HG03565 (cell line): ENCODE data around the gene PGLYRP2.
"Not testable (repeated sequence)": the region's sequence is repeated elsewhere in the genome, so short reads cannot be mapped to it uniquely, and the experiment has no call there.

Experiments
- ATAC-seq: cut with Tn5 transposase; IDR thresholded peaks from one replicate; pipeline ENCODE4 v1.9.1; 2021; ENCODE audit warnings: mild to moderate bottlenecking, moderate library complexity; ENCODE audit not compliant: unreplicated experiment

Gene PGLYRP2, protein sequence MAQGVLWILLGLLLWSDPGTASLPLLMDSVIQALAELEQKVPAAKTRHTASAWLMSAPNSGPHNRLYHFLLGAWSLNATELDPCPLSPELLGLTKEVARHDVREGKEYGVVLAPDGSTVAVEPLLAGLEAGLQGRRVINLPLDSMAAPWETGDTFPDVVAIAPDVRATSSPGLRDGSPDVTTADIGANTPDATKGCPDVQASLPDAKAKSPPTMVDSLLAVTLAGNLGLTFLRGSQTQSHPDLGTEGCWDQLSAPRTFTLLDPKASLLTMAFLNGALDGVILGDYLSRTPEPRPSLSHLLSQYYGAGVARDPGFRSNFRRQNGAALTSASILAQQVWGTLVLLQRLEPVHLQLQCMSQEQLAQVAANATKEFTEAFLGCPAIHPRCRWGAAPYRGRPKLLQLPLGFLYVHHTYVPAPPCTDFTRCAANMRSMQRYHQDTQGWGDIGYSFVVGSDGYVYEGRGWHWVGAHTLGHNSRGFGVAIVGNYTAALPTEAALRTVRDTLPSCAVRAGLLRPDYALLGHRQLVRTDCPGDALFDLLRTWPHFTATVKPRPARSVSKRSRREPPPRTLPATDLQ

DNA sequence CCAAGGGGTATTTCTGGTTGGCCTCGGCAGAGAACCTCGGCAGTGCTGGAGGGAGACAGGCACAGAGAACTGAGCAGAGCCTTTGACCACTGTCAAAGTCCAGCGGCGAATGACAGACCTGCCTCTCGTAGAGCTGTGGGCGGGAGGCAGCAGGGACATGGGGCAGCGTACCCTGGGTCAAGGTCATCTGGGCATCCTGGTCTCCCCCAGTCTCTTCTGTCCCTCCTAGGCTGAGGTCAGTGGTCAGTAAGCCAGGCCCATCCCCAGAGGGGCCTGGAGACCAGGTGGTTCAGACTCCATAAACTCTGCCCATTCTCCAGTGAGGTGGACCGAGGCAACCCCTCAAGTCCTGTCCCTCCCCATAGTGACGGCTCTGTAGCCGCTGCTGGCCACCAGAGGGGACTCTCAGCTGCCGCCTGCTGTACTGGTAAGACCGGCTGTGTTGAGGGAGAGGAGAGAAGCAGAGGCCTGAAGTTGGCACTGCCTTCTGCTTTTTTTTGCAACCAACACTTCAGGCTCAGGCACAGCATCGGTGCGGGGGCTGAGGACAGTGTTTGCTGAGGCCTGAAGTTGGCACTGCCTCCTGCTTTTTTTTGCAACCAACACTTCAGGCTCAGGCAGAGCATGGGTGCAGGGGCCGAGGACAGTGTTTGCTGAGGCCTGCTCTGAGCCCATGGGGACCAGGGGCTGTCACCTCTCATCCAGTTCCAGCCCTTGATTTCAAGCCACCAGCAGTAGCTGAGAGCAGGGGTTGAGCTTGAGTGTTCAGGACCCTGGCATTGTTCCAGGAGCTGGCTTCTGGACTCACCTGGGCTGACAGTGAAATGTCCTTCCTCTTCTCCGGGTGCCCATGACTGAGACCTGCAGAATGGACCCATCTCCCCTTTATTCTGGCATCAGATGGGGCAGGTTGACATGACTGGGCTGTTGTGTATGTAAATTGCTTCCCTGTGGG is at the start of gene PGLYRP2:
Gene PGLYRP2 (minus strand): TSS at position 111 of the 955 bp plus-strand sequence. CDS start 130 bp downstream, outside the sequence.
- ATAC-seq: no peak

DNA sequence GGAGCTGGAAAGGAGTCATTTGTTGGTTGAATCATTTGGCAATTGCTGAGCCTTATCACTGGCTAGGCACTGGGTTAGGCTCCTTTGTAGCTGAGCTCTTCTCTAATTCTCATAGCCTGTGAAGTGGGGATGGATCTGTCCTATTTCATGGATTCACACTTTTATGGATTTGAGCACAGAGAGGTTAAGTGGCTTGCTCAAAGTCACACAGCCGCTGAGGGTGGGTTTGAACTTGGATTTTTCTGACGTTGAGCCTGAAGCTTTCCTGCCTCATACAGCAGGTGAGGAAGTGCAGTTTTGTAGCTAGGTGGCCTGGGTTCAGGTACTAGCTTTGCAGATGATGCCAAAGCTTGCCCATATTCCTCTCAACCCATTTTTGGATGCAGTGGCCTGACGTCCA is 48.4 kb upstream of the PGLYRP2 start:
- ATAC-seq: no peak

DNA sequence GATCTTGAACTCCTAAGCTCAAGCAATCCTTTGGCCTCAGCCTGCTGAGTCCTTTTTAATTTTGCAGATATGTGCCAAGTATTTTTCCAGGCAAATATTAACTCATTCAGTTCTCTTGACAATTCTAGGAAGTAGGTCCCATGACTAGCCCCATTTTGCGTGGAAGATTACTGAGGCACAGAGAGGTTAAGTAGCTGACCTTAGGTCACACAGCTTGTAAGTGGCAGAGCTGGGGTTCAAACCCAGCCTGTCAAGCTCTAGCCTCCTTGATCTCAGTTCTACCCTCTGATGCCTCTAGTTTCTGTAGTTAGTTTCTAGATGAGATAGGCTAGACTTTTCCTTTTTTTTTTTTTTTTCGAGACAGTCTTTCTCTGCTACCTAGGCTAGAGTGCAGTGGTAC is 47.1 kb upstream of the PGLYRP2 start:
- no peak for ATAC-seq

DNA sequence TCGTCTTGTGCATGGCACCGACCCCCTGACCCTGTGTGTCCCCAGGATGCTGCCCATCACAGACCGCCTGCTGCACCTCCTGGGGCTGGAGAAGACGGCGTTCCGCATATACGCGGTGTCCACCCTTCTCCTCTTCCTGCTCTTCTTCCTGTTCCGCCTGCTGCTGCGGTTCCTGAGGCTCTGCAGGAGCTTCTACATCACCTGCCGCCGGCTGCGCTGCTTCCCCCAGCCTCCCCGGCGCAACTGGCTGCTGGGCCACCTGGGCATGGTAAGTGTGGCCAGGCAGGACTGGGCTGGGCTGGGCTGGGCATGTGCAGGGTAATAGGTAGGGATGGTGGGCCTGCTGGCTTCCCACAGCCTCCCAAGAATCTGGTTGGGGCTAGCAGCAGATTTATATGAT is 46.0 kb upstream of the PGLYRP2 start:
- no peak for ATAC-seq

DNA sequence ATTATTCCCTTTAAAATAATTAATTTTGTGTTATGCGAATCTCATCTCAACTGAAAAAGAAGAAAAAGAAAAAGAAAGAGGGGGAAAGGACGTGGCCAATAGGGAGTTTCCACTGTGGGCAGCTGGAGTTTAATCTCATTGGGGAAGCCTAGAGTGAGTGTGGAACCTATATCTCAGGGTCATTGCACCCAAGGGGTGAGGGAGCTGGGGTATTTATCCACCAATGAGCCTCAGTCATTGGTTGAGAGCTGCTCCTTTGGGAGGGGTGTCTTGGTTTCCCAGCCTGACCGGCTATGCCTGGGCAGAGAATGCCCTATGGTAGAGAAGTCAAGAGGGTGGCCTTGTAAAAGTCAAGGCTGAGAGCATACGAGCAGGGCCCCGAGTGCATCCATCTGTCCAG is 45.5 kb upstream of the PGLYRP2 start:
- no peak for ATAC-seq

DNA sequence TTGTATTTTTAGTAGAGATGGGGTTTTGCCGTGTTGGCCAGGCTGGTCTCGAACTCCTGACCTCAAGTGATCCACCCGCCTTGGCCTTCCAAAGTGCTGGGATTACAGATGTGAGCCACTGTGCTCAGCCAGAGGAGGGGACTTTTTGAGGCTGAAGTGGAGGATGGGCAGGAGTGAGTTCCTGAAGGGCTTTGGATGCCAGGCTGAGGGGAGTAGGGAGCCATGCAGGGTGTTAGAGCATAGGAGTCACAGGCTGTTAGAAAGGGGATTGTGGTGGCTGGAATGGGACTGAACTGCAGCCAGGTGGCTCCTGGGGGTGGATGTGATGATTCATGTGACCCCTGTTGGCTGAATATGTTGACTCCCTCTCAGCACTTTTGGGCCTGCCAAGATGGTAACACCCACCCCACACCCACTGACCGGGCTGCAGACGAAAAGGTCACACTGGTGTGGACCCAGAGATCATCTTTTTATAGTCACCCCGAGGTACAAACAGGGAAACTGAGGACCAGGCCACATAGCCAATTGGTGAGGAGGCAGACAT is 40.2 kb upstream of the PGLYRP2 start:
- ATAC-seq: no peak

DNA sequence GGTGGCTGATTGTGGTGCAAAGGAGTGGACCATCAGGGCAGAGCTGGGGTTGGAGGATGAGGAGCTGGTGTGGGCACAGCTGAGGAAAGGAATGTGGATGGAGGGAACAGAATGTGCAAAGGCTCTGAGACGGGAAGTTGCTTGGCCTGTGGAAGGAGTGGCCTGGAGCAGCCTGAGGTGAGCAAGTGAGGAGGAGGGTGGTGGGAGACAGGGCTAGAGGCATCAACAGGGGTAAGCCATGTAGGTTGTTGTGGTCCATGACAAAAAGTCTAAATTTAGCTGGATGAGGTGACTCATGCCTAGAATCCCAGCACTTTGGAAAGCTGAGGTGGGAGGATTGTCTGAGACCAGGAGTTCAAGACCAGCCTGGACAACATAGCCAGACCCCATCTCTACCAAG is 38.5 kb upstream of the PGLYRP2 start:
- ATAC-seq: no peak

DNA sequence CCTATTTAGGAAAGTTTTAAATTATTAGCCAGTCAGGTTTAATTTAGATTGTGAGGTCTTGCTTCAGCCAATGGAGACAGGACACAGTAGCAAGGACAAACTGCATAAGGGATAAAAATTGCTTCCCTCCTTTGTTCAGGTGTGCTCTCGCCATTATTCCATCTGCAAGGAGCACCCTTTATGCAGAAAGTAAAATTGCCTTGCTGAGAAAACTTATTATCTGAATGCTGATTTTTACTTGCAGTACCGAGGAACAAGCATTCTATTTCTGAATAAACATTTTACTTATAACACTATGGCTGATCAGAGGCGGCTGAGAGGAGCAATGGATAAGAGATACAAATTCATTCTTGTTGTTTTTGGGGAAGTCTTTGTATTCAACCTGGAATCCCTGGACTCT is 37.1 kb upstream of the PGLYRP2 start:
- no peak for ATAC-seq

DNA sequence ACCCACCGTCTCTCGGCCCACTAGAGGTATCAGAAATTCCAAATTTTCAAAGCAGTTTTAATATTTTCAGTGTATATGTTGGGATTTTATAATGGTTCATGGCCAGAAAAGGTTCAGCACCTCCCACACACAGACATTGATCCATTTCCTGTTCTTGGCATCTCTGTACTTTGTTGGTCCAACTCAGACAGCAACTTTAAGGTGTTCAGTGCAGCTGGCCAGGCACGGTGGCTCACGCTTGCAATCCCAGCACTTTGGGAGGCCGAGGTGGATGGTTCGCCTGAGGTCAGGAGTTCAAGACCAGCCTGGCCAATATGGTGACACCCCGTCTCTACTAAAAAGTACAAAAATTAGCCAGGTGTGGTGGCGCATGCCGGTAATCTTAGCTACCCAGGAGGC is 35.9 kb upstream of the PGLYRP2 start:
- not testable (repeated sequence) for ATAC-seq

DNA sequence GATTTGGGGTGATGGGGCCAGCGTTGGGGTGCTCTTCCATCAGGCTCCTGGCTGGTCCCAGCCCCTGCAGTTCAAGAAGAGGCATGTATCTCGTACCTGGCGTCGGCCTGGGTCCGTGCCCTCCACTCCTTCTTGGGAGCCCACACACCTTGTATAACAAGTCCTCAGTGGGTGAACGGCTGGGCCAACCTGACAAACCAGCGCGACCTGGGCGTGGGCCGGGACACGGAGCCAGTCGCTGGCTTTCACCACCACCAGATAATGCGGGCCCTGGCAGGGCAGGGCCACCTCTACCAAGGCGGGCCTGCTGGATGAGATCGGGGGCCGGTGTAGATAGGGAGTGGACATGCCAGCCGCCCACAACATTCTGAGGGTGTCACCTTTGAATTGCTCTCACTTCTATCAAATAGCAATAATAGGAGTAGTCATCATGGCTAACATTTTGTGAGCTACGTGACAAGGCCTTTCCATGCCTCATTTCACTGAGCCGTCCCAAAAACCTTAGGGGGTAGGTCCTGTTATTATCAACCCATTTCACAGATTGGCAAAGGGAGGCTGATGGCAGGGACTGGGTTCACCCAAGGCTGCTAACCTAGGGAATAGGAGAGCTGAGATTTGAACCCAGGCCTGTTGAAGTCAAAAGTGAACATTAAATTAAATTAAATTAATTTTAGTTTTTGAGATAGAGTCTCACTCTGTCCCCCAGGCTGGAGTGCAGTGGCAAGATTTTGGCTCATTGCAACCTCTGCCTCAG is 32.5 kb upstream of the PGLYRP2 start:
- no peak for ATAC-seq

DNA sequence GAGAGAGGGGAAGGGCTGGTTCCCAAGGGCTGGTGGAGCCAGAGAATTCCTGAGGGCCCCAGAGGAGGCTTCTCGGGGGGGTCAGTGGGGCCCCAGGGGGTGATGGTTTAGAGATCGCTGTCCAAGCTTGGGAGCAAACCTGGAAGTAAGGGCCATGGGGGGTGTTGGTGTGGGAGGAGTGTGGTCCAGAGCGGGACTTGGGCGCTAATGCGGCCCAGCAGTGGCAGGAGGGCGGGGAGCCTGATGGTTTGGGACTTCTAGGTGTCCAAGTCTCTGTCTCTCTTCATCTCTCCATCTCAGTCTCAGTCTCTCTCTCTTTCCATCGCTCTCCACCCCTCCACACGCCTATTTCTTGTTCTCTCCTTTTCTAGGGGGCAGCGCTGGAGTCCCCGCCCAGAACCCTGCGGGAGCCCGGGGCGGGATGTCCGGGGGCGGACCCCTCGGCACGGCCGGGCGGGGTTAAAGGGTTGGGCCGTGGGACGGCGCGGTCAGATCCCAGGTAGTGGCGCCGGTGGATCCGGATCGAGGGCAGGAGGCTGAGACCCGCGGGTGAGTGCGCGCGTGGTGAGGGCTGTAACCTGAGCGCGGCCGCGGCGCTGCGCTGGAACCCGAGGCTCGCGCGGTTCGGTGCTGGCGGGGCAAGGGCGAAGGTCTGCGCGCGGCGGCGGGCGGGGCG is 28.9 kb upstream of the PGLYRP2 start, which contains the start of gene CYP4F22:
Gene CYP4F22 (plus strand): TSS at position 491 of the 676 bp plus-strand sequence. CDS start 16,812 bp downstream, outside the sequence.
- ATAC-seq: no peak

DNA sequence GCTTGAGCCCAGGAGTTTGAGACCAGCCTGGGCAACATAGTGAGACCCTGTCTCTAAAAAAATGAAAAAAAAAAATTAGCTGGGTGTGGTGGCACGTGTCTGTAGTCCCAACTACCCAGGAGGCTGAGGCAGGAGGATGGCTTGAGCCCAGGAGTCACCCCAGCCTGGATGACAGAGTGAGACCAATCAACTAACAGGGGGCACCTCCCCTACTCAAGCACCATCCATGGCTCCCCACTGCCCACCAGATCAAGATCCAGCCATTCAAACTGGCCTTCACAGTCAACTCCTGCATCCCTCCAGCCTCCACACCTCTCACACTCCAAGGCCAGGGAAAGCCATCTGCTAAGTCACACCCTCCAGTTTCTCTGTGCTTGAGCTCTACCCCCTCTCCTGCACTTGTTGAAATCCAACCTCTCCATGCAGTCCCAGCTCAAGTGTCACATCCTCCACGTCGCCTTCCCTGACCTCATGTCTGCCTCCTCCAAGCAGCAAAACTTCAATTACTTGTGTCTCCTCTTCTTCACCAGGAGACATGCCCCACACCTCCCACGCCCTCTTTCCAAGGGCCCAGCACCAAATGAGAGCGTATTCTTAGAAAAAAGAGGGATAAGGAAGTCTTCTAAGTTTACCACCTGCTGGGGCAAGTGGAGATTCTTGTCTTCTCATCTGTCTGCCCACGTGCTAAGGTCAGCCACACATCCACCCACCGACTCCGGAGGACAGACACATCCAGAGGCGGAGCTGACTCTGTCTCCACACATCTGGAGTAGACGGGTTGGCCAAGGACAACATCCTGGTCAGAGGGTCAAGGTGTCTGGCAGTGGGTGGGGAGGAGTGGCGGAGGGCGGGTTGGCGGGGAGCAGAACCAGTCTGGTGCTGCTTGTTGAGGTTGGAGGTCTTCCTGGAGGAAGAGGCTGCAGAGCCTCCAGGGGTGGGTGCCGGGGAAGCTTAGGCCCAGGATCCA is 28.1 kb upstream of the PGLYRP2 start:
- ATAC-seq: no peak

DNA sequence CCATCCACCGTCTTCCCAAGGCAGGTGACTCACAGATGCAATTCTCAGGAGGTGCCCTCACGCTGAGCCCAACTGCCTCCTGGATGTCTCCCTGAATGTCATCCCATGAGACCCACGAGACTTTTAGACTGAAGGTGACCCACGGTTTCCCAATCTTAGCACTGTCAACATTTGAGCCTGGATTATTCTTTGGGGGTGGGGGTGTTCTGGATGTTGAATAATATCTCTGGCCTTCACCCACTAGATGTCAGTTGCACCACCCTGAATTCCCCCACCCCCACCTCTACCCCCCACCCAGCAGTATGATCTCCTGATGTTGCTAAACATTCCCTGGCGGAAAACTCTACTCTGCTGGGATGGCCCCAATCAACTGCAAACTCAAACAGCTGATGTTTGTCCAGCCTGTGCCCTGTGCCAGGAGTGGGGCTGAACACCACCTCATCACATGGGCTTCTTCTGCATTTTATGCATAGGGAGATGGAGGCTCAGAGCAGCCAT is 26.8 kb upstream of the PGLYRP2 start:
- ATAC-seq: no peak

DNA sequence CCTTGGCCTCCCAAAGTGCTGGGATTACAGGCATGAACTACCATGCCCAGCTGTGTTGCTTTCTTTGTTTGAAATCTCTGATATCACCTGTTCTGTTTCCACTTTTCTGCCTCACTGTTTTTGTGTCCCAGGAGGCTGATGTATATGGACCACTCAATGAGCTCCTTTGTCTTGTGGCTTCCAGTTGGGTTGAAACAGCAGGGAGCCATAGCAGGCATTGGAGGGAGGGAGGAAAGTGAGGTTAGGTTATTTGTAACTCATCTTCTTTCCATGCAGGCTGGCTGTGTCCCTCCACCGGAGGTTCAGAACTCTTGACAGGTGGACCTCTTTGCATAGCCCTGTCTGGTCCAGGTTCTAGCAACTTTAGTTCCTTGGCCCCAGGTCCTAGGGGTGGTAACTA is 23.0 kb upstream of the PGLYRP2 start:
- no peak for ATAC-seq

DNA sequence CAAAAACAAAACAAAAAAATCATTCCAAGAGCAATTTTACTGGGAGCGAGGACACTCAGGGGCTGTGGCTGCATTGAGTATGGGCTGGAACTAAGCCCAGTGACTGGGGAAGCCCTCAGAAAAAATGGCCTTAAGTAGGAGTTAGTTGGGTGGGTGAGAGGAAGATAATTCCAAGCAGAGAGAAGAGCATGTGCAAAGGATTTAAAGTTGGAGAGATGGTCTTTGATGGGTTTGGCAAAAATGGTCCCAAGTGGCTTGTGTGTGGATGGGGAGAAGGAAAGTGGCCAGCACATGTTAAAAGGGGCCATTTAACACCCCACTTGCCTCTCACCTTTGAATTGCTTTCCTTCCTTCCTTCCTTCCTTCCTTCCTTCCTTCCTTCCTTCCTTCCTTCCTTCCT is 22.3 kb upstream of the PGLYRP2 start:
- no peak for ATAC-seq

DNA sequence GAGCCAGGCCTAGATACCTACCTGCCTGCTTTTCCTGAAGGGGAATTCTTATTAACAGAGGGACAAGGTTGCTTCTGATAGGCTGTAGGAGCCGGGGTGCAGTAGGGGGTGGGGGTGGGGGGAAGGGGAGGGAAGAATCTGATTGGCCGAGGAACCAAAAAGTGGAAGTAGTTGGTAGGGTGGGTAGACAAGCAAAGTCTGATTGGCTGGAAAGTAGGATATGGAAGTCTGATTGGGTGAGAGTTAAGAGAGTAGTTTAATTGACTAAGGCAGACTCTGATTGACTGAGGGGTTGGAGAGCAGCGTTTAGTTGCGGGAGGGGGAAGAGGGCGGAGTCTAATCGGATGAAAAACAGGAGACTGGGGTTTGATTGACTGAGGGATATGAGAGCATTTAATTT is 19.6 kb upstream of the PGLYRP2 start:
- ATAC-seq: no peak

DNA sequence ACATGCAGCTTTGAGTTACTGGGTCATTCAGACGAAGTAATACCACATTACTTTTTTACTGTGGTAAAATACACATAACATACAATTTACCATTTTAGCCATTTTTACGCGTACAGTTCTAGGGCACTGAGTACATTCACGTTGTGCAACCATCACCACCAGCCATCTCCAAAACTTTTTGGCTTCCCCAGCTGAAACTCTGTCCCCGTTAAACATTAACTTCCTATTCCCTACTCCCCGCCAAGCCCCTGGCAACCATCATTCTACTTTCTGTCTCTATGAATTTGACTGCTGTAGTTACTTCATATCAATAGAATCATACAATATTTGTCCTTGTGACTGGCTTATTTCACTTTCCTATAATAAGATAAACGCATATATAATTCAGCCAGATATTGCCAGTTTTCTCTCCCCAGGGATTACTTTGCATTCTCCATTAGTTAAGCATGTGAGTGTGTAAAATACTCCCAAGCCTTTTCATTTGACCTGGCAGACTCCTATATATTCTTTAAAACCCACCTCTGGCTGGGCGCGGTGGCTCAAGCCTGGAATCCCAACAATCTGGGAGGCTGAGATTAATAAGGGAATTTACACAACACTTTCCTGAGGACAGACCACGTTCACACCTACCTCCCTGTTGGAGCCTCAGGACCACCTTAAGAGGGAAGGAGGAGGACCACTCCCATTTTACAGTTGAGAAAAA is 19.0 kb upstream of the PGLYRP2 start:
- no peak for ATAC-seq

DNA sequence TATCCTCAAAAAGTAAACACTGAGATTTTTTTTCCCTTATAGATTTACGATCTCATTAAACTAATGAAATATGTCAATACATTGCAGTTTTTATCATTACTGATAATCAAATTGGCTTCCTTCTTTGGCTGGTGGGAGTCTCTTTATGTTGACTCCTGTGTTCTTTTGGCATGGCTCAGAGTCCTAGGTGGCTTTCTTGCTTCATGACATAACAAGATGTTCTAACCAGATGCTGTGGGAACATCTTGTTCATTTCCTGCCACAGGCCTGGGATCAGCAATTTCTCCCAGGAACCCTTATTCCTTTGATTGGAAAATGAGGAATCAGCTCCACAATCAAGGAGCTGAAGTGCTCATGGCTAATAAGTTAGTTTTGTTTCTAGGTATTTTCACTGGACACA is 15.8 kb upstream of the PGLYRP2 start:
- no peak for ATAC-seq
